GM21723 (cell line): ENCODE results near the gene CFAP299.
A peak's percentile ranks its signal among the peaks of the same experiment; 100 is the strongest.
"Not testable (repeated sequence)": the region's sequence is repeated elsewhere in the genome, so short reads cannot be mapped to it uniquely, and the experiment has no call there.

Experiments
- ATAC-seq: cut with Tn5 transposase; IDR thresholded peaks from one replicate; pipeline ENCODE4 v1.9.1; 2021; ENCODE audit warnings: mild to moderate bottlenecking, moderate library complexity; ENCODE audit not compliant: unreplicated experiment

Gene CFAP299

GRCh38 chr4:80586716-80587115 is 251.2 kb downstream of the CFAP299 start:
- no peak for ATAC-seq

GRCh38 chr4:80587871-80588385 is 252.4 kb downstream of the CFAP299 start:
- ATAC-seq, result no peak

DNA sequence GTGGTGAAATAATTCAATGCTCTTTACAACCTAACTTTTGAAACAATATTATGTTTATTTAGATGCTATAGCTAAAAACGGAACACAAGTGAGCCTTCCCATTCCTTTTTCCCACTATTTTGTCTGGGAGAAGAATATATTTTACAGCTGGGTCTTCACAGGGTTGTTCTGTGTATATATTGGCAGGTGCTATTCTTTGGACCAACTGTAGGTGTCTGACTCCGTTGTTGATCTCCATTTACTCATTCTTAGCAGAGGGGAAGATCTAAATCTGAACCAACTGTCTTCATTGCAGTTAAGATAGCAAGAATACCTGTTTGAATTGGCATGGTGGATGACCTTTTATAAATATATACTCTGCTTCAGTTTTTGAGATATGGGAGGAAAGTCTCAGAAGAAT is 257.4 kb downstream of the CFAP299 start:
- ATAC-seq, result peak; percentile 77

- no peak for ATAC-seq
These were observed 259.2 kb downstream of the CFAP299 start for GRCh38 chr4:80594701-80595100.

DNA sequence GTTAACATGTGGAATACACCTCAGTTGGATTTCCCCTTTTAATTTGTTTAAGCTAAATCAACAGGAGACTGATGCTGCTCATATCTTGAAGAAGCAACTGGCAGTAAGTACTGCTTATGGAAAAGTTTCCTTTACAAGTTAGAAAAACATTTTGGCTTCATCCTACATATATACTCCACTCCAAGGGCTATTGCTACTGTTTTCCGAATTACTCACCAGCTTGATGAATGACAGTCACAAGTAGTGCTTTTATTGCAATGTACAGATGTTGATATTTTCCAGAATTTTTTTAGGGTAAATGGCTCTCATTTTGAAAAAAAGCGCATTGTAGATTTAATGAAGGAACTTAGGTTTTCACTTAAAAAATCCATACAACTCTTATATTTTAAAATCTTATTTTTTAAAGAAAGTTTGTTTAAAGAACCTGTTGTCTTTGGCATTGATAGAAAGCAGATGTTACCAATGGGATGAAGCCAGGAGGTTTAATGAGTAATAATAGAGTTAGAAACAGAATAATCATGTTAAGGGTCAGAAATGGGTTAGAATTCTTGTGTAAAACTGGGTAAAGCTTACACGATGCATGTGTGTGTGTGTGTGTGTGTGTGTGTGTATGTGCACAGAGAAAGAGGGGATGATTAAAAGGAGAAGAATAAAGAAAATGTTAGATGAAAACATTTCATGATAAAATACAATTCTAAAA is 272.9 kb downstream of the CFAP299 start:
- no peak for ATAC-seq

DNA sequence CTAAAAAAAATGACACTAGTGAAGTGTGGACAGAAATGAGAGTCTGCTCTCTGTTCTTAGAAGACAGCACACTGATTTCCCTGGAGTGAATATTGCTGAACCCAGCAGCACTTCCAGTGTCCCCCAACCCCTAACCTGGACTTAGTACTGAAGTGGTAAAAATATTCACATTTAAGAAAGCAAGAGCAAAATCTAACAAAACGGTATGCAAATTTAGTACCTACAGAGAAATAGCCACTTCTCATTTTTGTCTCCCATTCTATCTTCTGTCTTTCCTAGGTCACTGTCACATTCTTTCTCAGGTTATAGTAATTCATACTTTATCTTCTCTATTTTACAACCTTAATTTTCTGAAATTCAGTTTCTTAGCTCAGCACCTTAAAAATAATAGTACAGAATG is 274.7 kb downstream of the CFAP299 start:
- ATAC-seq, result peak; percentile 33

GRCh38 chr4:80610845-80611677 is 275.5 kb downstream of the CFAP299 start:
- peak; percentile 93 for ATAC-seq

DNA sequence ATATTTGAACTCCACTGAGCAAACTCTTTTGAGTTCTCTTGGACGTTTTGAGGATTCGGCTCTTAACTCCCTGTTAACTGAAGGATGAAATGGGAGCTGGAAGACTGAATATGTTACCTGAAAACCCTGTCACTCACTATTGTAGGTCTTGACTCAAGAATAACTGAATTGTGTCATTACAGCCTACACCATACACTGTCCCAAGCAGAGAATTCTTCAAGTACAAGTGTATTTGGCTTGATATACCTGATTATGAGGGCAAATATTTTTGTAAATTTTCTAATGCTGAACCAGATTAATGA is 276.1 kb downstream of the CFAP299 start:
- peak; percentile 7 for ATAC-seq

DNA sequence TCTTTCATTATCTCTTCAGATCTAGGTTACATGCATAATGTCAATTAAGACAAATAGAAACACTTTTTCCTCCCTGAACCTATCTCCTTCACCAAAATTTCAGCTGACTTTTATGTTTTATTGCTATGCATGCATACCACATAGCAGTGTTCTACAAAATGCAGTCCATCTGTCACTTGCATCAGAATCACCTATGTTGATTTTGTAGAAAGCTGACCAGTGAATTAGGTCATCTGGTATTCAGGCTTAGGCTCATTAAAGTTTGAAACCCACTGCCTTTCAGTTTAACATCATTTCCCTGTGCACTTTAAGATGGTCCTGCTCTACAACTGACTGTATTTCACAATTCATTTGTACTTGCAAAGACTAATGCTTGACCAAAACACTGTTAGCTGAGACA is 277.9 kb downstream of the CFAP299 start:
- ATAC-seq, result no peak

DNA sequence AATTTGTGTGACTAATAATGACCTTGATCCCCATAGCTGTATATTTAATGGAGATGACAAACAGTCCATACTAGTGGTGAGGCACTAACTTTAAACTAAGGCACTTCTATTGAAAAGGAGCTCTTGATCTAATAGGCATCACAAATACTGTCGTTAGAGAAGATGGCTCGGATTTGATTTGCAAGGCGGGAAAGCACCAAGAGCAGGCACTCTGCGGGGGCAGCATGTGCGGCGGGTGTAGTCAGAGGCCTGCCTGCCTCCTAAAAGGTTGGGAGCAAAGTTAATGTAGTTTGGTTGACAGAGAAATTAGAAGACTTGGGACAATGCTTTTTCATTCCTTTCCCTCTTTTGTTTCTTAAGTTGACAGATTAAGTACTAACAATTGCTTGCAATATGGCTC is 278.8 kb downstream of the CFAP299 start:
- no peak for ATAC-seq

DNA sequence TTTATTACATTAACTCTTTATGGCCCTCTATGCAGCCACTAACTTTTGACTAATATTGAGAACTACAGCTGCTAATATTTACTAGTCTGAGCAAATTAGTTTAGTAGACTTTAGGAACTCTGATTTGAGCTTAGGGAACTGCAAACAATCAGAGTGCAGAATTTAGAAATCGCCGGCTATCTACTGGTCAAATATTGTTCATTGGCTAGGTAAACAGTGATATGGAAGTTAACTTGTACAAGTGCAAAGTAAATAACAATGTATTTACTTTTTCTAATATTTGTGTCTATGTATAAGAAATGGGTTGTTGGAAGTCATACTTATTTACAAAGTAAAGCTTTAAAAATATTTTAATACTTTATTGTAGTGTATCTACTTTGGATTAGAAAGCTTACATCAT is 279.6 kb downstream of the CFAP299 start:
- ATAC-seq, result no peak

DNA sequence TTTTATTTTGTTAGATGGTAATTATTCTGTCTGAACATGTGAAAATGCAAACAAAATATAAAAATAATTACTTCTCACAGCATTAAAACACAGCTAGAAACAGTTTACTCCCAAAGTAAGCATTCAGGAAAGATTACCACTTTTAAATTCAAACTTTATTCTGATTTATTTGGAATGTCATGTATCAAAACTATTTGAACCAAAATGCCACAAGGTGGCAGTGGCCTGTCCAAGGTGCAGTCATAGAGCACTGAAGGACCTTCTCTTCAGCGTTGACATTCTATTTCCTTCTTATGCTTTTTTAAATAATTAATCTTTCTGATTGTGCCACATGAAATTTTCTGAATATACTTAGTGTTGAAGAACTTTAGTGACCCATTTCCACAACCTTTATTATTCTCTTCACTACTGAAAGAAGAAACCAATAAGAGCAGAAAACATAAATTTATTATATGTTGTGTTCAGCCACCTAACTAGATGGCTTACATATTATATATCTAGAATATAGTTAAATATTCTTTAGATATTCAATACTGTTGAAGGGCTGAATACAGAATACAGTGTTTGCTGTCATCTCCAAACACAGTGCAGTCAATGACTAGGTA is 283.6 kb downstream of the CFAP299 start:
- no peak for ATAC-seq

GRCh38 chr4:80631861-80632260 is 296.3 kb downstream of the CFAP299 start:
- no peak for ATAC-seq

- ATAC-seq, result no peak
These were observed 301.7 kb downstream of the CFAP299 start for GRCh38 chr4:80637190-80637589.

GRCh38 chr4:80646061-80646460 is 310.5 kb downstream of the CFAP299 start:
- no peak for ATAC-seq

- ATAC-seq, result no peak
These were observed 320.1 kb downstream of the CFAP299 start for GRCh38 chr4:80655662-80656061.

DNA sequence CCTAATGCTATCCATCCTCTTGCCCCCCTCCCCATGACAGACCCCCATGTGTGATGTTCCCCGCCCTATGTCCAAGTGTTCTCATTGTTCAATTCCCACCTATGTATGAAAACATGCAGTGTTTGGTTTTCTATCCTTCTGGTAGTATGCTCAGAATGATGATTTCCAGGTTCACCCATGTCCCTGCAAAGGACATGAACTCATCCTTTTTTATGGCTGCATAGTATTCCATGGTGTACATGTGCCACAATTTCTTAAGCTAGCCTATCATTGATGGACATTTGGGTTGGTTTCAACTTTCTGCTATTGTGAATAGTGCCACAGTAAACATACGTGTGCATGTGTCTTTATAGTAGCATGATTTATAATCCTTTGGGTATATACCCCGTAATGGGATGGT is 334.6 kb downstream of the CFAP299 start:
- not testable (repeated sequence) for ATAC-seq

DNA sequence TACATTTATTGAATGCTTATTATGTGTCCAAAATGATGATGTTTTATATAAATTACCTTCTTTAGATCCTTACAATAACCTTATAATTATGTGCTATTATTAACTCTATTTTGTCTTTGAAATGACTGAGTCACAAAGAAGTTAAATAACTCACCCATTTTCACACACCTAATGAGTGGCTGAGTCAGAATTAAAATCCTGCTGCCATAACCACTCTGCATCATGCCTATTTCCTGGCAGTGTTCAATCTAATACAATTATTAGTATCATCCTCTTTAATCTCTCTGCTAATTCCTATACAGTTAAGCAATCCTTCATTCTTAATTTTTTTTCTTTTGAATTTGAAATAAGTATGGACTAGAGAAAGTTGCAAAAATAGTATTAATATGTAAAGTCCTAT is 342.9 kb downstream of the CFAP299 start:
- no peak for ATAC-seq

DNA sequence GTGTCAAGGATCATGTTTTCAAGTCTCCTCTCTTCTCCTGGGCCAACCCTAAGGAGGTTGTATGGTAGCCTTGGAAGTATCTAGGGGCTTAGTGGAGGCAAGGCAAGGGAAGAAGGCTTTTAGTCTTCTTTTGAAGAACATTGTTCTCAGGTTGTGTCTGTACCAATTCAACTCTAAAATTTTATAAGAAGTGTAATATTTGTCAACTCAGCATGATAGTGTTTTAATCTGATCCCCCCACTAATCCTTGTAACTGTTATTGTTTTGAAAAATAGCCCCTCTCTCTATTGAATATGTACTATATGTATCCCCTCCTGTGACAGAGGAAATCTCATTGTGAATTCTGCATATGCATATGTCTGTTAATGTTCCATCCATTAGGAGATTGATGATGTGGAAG is 345.4 kb downstream of the CFAP299 start:
- ATAC-seq, result no peak

DNA sequence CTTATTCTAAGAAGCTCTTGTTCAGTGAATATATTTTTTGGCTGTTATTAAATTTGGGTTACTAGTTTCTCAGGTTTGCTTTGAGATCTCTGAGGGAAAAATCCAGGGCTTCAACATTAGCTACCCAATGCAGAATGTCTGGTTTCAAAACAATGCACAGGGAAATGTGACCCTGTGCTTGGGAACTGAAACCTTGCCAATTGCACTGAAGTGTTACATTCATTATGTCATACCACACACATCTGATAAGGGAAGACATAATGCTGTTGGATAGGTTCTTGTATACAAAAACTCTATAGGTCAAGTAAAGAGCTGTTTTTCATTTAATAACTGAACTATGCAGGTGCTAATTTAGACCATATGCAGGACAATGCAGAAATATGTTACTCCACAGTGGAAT is 349.7 kb downstream of the CFAP299 start:
- no peak for ATAC-seq

GRCh38 chr4:80687736-80688135 is 352.2 kb downstream of the CFAP299 start:
- not testable (repeated sequence) for ATAC-seq

GRCh38 chr4:80694171-80694570 is 358.6 kb downstream of the CFAP299 start:
- ATAC-seq, result no peak
